NCI-H2227 treated with DMSO at 0.1 percent for 48 hours (cell line): ENCODE results near the gene BTBD18.

Experiments used
- DNase-seq: peaks from one replicate; lab custom pipeline; 2025; lab: John Stamatoyannopoulos, UW

Gene BTBD18

DNA sequence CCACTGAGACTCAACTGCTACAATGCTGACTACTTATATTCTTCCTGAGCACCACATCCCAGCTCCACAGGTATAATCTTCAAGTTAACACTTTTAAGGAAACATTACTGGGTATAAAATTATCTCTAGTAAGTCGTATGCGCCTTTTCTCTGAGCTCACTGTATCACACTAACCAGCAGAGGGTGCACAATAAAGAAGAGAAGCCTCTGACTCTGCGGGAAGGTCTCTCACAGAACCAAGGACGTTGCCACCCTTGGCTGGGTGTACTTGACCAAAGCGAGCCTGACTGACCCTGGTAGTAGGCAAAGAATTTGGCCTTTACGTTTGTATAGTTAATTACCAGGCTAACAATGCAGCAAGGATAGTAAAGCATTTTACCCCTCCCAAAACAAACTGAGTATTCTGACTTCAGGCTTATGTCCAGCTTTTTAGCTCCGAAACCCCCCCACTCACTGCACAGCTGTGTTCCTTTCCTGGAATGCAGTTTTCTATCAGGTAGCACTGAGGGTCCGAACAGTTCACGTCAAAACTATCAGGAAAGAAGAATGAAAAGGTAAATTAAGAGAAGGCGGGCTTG is at the start of gene BTBD18:
BTBD18 (minus strand) TSS at position 144 of the 578 bp plus-strand sequence. CDS start 631 bp downstream, outside the sequence.
- DNase-seq, result peak; percentile 11

GRCh38 chr11:57801183-57801485 is 49.5 kb upstream of the BTBD18 start:
- no peak for DNase-seq

DNA sequence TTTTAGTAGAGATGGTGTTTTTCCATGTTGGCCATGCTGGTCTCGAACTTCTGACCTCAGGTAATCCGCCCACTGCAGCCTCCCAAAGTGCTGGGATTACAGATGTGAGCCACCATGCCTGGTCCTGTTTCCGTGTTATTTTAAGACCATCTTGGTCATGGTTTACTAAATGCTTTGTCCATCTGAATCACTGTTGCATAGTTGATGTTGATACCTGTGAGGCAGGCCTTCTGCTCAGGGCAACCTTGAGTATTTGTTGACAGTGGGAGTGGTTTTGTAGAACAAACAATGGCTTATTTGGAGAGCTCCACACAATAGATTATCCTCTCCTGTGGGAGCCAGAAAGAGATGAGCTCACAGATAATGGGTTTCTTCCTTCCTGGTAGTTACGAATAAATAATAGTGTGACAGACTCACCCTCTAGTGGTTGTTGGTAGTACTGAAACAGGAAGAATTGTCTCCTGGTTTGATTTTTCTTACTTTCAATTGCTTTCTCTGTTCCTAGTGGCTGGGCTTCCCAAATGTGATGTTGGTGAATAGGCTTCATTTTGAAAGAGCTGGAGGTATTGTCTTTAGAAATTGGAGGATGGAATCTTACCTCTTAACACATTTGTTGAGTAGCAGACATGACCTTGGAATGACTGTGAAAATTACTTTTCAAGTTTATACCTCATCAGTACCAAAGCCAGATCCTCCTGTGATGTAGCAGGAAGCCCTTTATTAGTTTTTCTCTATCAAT is 49.0 kb upstream of the BTBD18 start:
- peak; percentile 87 for DNase-seq

DNA sequence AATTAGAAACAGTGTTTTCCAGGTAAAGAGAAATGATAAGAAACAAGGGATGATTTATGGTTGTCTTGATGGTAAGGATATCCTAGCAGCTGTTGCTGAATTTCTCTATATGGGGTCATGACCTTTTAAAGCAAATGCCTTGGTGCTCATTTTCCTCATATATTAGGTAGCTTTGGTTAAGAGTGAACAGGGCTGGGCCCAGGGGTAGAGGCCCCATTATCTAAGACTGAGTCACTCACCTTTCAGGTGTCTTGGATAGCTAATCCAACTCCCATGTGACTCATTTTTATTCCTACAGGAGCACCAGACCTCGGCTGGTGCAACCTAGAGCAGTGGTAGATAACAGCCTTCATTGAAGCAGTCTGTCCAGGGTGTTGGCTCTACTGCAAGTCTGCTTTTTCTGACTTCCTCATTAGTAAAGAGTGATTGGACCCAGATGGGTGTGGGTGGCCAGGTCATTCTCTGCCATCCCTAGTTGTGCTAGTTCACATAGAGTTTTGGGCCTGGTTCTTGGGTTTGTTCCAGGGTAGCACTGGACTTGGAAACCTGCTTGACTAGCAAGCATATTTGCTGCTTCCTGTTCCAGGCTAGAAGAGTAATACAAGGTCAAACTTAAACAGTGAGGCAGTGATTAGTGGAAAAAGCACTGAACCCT is 47.4 kb upstream of the BTBD18 start:
- no peak for DNase-seq

- no peak for DNase-seq
Measured at GRCh38 chr11:57793351-57794115, 41.9 kb upstream of the BTBD18 start.

- DNase-seq, result no peak
Measured at GRCh38 chr11:57792870-57793269, 41.3 kb upstream of the BTBD18 start.

GRCh38 chr11:57792060-57792541 is 40.5 kb upstream of the BTBD18 start:
- DNase-seq, result no peak

- DNase-seq, result no peak
Measured at GRCh38 chr11:57791321-57792059, 39.9 kb upstream of the BTBD18 start.

- DNase-seq, result no peak
Measured at GRCh38 chr11:57788703-57789088, 37.1 kb upstream of the BTBD18 start.

GRCh38 chr11:57787920-57788702 is 36.5 kb upstream of the BTBD18 start:
- peak; percentile 93 for DNase-seq

GRCh38 chr11:57787006-57787604 is 35.5 kb upstream of the BTBD18 start:
- no peak for DNase-seq

- no peak for DNase-seq
Measured at GRCh38 chr11:57786436-57786835, 34.8 kb upstream of the BTBD18 start.

- DNase-seq, result no peak
Measured at GRCh38 chr11:57785072-57785471, 33.5 kb upstream of the BTBD18 start.

GRCh38 chr11:57781529-57781943 is 29.9 kb upstream of the BTBD18 start:
- no peak for DNase-seq

GRCh38 chr11:57779276-57779675 is 27.7 kb upstream of the BTBD18 start:
- no peak for DNase-seq

- DNase-seq, result peak; percentile 78
Measured at GRCh38 chr11:57778318-57779037, 26.9 kb upstream of the BTBD18 start.

- DNase-seq, result no peak
Measured at GRCh38 chr11:57777969-57778317, 26.3 kb upstream of the BTBD18 start.

GRCh38 chr11:57776577-57777210 is 25.1 kb upstream of the BTBD18 start:
- no peak for DNase-seq

DNA sequence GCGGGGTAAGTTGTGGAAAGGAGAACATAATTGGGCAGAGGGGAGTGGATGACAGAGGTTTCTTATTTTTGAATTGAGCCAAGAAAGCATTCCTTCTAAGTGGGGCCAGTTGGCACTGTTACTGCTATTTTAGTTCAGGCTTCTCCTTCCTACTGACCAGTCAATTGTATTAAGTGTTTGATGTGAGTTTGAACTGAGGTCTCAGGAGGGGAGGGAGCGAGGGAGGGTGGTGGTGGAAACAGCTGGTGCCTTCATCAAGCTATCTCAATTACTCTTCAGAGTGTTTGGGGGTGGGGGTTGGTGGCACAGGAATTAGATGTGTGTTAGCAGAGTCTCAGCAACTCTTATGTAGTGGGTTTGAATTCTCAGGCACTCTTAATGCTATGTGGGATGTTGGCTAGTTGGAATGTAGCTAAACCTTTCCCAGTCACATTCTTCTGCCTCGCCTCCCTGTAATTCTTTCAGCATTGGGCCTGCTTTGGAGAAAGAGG is 24.5 kb upstream of the BTBD18 start:
- DNase-seq, result no peak
